ENCODE measurements around the gene FAM3A. TPM values are rescaled to one million over a fixed set of nuclear protein-coding genes. Genes with fewer than 3 reads are reported as not detected.

FAM3A gene
- total and polyA plus RNA-seq, 9 of the 15 experiments (the other 6 are each of a cell fraction or from before 2014, with no cell fraction given) = 0.75 to 70.6 (median 27.0) TPM

GRCh38 chrX:154495472-154495922 is 20.5 kb downstream of the FAM3A start (continued):
- TF ChIP-seq, protein P1, sequence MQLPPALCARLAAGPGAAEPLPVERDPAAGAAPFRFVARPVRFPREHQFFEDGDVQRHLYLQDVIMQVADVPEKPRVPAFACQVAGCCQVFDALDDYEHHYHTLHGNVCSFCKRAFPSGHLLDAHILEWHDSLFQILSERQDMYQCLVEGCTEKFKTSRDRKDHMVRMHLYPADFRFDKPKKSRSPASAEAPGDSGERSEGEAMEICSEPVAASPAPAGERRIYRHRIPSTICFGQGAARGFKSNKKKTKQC (CRISPR knock-in tag; IDR thresholded peaks at IDR 0.05) = no peak
- peak; percentile 92 for TF ChIP-seq MAFK (IDR thresholded peaks at IDR 0.05; ENCODE audit: low read length)
- peak; percentile 17 for TF ChIP-seq CCNT2 (IDR thresholded peaks at IDR 0.05; ENCODE audit: borderline replicate concordance, extremely low read depth, insufficient read length, low read depth, low read length)
- TF ChIP-seq ZNF785 (CRISPR knock-in tag; IDR thresholded peaks at IDR 0.05) = no peak
- TF ChIP-seq ATF2 (CRISPR knock-in tag; IDR thresholded peaks at IDR 0.05) = no peak
- TF ChIP-seq SP1 (CRISPR knock-in tag; IDR thresholded peaks at IDR 0.05) = no peak
- TF ChIP-seq, protein P2, sequence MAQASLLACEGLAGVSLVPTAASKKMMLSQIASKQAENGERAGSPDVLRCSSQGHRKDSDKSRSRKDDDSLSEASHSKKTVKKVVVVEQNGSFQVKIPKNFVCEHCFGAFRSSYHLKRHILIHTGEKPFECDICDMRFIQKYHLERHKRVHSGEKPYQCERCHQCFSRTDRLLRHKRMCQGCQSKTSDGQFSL (CRISPR knock-in tag; IDR thresholded peaks at IDR 0.05) = no peak
- TF ChIP-seq, protein P2 (tag; IDR thresholded peaks at IDR 0.05) = no peak
- TF ChIP-seq, protein P3, sequence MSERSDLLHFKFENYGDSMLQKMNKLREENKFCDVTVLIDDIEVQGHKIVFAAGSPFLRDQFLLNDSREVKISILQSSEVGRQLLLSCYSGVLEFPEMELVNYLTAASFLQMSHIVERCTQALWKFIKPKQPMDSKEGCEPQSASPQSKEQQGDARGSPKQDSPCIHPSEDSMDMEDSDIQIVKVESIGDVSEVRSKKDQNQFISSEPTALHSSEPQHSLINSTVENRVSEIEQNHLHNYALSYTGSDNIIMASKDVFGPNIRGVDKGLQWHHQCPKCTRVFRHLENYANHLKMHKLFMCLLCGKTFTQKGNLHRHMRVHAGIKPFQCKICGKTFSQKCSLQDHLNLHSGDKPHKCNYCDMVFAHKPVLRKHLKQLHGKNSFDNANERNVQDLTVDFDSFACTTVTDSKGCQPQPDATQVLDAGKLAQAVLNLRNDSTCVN (CRISPR knock-in tag; IDR thresholded peaks at IDR 0.05) = no peak
- TF ChIP-seq, protein P4, sequence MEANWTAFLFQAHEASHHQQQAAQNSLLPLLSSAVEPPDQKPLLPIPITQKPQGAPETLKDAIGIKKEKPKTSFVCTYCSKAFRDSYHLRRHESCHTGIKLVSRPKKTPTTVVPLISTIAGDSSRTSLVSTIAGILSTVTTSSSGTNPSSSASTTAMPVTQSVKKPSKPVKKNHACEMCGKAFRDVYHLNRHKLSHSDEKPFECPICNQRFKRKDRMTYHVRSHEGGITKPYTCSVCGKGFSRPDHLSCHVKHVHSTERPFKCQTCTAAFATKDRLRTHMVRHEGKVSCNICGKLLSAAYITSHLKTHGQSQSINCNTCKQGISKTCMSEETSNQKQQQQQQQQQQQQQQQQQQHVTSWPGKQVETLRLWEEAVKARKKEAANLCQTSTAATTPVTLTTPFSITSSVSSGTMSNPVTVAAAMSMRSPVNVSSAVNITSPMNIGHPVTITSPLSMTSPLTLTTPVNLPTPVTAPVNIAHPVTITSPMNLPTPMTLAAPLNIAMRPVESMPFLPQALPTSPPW (CRISPR knock-in tag; IDR thresholded peaks at IDR 0.05) = peak; percentile 61
- TF ChIP-seq ZNF449 (CRISPR knock-in tag; IDR thresholded peaks at IDR 0.05) = no peak
- no peak for TF ChIP-seq PTRF (tag; IDR thresholded peaks at IDR 0.05)
- TF ChIP-seq ZNF347 (CRISPR knock-in tag; IDR thresholded peaks at IDR 0.05; ENCODE audit: low read depth) = no peak
- TF ChIP-seq ZNF561 (CRISPR knock-in tag; conservative IDR thresholded peaks at IDR 0.05) = no peak
- TF ChIP-seq, protein P5, sequence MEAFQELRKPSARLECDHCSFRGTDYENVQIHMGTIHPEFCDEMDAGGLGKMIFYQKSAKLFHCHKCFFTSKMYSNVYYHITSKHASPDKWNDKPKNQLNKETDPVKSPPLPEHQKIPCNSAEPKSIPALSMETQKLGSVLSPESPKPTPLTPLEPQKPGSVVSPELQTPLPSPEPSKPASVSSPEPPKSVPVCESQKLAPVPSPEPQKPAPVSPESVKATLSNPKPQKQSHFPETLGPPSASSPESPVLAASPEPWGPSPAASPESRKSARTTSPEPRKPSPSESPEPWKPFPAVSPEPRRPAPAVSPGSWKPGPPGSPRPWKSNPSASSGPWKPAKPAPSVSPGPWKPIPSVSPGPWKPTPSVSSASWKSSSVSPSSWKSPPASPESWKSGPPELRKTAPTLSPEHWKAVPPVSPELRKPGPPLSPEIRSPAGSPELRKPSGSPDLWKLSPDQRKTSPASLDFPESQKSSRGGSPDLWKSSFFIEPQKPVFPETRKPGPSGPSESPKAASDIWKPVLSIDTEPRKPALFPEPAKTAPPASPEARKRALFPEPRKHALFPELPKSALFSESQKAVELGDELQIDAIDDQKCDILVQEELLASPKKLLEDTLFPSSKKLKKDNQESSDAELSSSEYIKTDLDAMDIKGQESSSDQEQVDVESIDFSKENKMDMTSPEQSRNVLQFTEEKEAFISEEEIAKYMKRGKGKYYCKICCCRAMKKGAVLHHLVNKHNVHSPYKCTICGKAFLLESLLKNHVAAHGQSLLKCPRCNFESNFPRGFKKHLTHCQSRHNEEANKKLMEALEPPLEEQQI (IDR thresholded peaks at IDR 0.05) = no peak
- no peak for TF ChIP-seq POLR2H (tag; IDR thresholded peaks at IDR 0.05; ENCODE audit: low read depth)
- peak; percentile 91 for TF ChIP-seq DPF2 (IDR thresholded peaks at IDR 0.05)
- TF ChIP-seq SMAD1 (IDR thresholded peaks at IDR 0.05; ENCODE audit: low read depth, low read length, partially characterized antibody) = no peak
- TF ChIP-seq NELFE (IDR thresholded peaks at IDR 0.05; ENCODE audit: insufficient read depth, insufficient read length) = no peak
